Measurements from ENCODE around the gene TMPRSS4.

DNA sequence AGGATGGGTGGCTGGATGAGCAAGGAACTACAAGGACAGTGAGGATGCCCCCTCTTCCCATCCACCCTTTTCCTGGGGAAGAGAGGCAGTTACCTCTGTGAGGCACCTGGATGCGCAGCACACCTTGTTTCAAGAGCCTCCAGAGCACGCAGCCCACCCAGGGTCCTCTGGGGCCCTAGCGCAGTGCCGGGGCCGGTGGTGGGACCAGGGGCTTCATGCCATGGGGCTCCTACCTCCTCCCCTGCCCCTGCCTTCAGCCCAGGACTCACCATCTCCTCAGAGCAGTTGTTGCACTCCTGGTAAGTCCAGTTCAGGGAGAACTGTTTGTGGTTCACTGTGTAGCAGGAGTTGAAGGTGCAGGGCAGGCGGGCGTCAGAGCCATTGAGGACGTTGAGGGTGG is 91.4 kb downstream of the TMPRSS4 start:
- no peak for TF ChIP-seq CTCF (conservative IDR thresholded peaks at IDR 0.05)
- no peak for TF ChIP-seq ZFX (IDR thresholded peaks at IDR 0.05)

Data from C4-2B (cell line).